NCI-H2029 (cell line): ENCODE data around the gene PCBP2.

ENCODE experiments used
- DNase-seq: peaks from one replicate; lab custom pipeline; 2025; lab: John Stamatoyannopoulos, UW

Gene PCBP2

DNA sequence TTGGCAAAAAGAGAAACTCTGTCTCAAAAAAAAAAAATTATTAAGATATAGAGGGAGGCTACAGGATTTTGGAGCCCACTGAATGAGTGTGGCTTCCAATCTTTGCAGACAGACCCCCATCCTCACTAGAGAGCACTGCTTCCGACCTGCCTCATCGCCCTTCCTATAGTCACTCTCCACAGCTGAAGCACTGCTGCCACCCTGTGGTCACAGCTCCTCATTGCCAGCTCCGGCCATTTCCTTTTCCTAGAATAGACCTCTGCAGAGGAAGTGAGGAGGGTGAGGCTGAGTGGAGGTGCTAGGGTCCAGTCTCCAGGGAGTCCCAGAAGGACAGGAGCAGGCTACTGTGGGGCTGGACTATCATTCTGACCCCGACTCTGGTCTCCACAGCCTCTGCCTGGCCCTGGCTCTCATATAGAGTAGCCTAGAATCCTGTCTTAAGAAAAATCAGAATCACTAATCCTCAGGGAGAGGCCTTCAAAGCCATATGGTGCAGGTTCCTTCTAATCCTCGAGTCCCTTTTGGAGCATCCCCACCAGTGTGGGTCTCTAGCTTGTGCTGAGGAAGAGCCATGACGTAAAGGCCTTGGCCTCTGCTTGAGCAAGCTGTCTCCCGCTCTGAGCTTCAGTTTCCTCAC, 56.8 kb downstream of the PCBP2 start:
- DNase-seq: peak; percentile 58

DNA sequence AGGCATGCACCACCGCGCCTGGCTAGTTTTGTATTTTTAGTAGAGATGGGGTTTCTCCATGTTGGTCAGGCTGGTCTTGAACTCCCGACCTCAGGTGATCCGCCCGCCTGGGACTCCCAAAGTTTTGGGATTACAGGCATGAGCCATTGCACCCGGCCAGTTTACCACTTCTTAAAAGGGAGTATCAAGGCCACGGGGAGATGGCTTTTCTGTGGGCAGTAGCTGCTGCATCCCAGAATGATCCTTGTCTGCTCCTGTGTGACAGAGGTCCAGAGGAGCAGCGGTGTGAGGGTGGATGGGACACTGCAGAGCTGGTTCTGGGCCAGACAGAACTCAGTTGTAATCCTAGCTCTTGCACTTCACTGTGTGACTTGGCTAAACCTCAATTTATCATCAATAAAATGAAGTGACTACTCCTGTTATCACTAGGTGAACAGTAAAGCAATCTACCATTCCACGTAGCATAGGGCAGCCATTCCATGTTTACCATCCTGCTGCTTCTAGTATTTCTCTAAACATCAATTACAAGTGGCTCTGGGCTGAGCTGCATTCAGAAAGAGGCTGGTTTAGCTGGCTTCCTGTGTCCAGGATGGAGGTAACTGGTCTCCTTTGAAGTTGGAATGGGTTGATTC, 58.4 kb downstream of the PCBP2 start:
- peak; percentile 47 for DNase-seq

DNA sequence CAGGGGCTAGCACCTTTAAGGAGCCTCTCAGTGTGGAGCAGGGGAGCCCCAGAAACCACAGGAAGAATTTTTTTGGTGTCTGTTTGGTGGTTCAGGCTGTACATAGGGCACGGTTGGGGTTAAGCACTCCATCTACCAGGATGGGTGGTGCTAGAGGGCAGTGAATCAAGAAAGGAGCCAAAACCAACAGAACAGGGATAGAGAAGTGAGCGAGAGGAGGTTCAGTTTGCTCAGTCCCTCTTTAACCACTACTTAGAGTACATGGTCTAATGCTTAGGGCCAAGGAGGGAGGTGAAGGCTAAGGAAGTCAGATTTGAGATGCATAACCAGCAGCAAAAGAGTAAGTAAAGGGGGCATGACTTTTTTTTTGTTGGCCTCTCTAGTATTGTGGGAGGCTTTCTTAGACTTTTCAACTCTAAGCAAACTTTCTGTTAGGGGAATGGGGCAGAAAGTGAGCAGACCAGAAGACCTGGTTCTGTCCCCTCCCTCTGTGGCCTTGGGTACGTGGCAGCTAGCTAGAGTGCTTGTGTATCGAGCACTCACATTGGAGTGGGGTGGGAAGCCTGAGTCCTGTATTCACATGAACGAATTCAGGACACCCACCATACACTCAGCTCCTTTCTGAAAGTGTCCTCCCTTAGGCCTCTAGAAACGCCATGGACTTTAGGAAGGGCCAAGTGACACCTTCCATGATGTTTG, 62.0 kb downstream of the PCBP2 start:
- no peak for DNase-seq

DNA sequence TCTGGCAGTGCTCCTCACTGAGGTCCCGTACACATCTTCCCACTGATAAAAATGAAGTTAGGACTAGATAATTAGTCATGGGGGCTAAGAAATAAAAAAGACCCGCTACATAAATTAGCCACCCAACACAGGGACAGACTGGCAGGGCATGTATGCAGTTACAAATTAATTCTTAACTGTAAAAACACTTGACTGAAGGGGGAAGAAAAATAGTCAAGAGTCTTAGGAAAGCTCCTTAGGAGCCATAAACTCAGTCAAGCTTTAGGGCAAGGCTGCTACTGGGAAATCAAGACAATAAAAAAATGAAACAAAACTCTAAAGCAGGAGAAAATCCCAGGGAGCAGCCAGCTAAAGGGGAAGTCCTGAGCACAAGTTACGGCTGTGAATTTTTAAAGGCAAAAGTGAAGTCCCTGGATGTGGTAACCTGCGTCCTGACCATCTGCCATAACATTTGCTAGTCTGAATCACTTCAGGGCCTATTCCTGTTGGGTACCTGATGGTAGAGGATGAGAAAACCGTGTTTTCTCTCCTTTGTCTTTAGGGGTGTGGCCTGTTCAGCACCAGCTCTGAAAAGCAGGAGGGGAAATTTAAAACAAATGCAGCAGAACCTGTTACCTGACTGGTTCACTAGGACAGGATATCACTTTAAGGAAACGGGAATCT, 62.9 kb downstream of the PCBP2 start:
- no peak for DNase-seq

DNA sequence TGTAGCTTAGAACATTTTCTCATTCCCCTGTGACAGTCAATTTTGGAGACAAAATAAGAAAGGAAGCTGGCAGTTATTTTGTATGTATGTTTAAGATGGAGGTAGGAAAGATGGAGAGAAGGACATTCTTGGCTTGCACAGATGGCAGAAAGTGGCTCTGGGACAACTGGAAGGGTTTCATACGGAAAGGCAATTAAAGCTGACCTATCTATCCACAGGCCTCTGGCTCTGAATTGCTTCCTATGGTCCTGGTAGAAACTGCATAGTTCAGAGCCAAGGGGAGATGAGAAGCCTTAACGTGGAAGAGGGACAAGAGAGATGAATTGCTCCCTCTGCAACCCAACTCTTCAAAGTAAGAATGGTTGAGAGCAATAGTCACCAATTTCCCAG, 63.4 kb downstream of the PCBP2 start:
- no peak for DNase-seq

DNA sequence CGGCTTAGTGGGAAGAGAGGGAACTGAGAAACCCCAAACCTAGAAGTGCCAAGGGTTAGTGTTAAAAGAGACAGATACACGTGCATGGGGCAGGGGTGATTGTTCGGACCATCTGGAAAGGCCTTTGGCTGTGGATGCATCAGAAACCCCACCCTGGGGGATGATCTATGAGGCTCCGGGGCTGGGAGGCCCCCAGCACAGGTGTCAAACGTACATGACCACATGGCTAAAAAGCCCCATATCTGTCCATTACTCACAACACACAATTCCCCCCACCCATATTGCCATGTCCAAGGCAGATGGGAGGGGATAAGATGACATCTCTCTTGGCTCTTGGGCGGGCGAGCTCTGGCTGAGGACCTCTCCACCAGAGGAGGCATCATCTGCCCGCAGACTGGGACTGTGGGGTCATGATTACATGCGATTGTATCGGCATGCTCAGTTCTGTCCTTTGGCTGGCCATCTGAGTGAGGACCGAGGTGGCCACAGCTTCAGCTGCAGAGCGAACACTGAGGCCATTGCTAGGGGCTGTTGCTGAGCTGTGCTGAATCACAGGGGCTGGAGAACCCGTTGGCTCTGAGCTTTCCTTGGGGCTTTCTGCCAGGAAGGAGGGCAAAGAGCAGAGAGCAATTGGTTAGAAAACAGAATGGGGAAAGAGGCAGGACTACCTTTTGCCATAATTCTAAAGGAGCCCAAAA, 65.0 kb downstream of the PCBP2 start:
- DNase-seq: no peak

DNA sequence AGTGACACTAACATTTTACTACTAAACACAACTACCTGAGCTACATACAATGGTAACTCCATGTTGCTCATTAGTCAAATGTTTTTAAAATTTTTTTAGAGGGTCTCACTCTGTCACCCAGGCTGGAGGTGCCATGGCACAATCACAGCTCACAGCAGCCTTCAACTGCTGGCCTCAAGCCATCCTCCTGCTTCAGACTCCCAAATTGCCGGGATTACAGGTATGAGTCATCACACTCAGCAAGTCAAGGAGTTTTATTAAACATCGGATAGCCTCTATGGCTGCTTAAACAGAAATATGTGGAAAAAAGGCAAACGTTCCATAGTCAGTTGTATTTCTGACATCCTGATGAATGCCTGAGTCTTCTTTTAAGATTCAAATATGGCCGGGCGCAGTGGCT, 66.5 kb downstream of the PCBP2 start:
- no peak for DNase-seq

DNA sequence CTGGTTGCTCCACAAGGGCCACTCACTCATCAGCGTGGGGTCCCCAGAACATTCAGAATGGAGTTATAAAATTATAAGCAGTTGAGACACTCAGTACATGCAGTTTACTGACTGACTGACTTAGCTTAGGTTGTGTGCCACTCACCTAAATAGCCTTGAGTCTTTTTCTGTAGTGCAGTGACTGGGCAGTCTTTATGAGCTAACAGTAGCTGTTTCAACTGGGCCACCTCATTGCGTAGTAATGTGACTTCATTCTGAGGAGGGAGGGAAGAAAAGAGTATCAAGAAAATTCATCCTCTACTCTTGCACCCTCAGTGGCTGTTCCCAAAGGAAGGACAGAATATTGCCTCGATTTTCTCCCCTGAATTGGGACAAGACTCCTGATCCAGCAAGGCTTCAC, 71.2 kb downstream of the PCBP2 start:
- no peak for DNase-seq

DNA sequence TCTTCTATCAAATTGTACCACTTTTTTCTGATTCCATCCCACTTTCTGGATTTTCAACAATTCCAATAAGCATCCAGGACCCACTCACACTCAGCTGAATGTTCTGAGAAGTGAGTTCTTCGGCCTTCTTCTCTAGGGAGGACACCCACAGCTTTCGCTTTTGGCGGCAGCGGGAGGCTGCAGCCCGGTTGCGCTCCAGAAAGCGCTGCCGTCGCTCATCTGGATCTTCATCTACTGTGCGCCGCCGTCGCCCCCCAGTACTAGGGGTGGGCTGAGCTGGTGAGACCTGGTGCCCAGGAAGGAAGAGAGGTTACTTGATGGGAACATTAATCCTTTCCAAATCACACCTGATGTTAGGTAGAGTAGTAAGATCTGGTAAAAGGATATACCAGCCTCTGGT, 72.6 kb downstream of the PCBP2 start:
- no peak for DNase-seq

DNA sequence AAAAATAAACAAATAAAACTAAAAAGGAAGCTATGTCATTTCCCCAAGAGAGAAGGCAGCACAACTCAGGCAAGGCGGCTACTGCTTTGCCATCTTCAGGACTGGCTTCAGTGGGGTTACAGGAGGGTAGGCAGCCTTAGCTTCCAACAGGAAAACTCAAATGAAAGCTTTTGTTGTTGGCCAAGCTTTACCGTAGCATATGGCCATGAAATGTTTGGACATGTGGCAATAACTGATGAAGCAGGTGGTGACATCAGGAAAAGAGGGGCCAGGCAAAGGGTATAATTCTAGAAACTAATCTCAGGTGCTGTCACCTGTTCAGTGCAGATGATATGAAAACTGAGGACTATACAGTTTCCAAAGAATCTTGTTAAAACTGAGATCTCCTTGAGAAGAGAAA, 78.2 kb downstream of the PCBP2 start:
- no peak for DNase-seq
